Measurements from ENCODE around the gene PTPRN2. TPM values are rescaled to one million over a fixed set of nuclear protein-coding genes. Genes with fewer than 3 reads are reported as not detected.

The PTPRN2 gene
- total and polyA plus RNA-seq, 2 of the 8 experiments (the other 6 are each of a cell fraction or from before 2014, with no cell fraction given) = 2.6 to 4.5 TPM

DNA sequence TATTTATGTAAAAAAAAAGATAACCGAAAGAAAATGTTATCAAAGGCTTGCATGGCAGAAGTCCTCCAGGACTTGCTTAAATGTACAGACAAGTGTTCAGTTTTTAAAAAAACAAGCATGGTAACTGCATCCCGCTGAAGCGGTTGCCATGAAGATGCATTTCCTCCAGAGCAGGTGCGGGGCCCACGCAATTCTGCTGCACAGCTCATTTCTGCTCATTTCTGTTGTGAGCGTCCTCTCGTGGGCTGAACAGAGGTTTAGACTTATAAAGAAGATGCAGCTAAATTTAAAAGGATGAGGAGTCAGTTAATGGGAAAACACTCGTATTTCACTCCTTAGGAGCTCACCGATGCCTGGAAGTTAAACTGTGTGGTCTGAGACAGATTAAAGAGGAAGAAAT, 1003.2 kb downstream of the PTPRN2 start:
- DNase-seq (ENCODE audit: low read depth in 1 of 2, low spot score in 2 of 2) = no peak
- ChIA-PET CTCF (ENCODE audit: partially characterized antibody) (interaction anchor here (0.6 to 1.2 kb wide), 3 partner anchors 23 to 1336 kb away, joined by 3 to 5 read pairs (median 3); no protein-coding TSS in a partner anchor), POLR2A (ENCODE audit: partially characterized antibody) (interaction anchor here (0.6 to 1.0 kb wide), 3 partner anchors 11 to 1919 kb away, joined by 3 to 4 read pairs (median 3); no protein-coding TSS in a partner anchor)

More for the DNA sequence above, 1003.2 kb downstream of the PTPRN2 start:
- H3K56ac ChIP-seq (replicated peaks; ENCODE audit: insufficient read length, low read depth, low read length) = no peak overlapping the region
- no peak overlapping the region for H3K9ac ChIP-seq (replicated peaks in 1 of 4; ENCODE audit: extremely low read depth in 1 of 4, low read depth in 3 of 4, low read length in 3 of 4)
- no peaks in the 10 kb centered on the region for H3K23me2 ChIP-seq (ENCODE audit: low read depth, low read length)
- peaks cover 0 to 4% (median 2%) of the 10 kb centered on the region in 4 experiments; a peak in 1 of 7 replicates for H3K4me1 ChIP-seq (replicated peaks in 1 of 4; ENCODE audit: control insufficient read depth in 3 of 4, insufficient read depth in 4 of 4, low read length in 3 of 4)
- no peak overlapping the region for H3K4ac ChIP-seq (replicated peaks; ENCODE audit: insufficient read length, low read depth, low read length)
- no peak overlapping the region for H2BK120ac ChIP-seq (replicated peaks; ENCODE audit: low read depth, low read length)
- H3K9me3 ChIP-seq (ENCODE audit: insufficient read depth in 2 of 2, low read depth in 1 of 2, low read length in 1 of 2) = no peaks in the 10 kb centered on the region
- H4K5ac ChIP-seq (ENCODE audit: insufficient read length, low read depth, low read length) = no peak overlapping the region
- H2BK20ac ChIP-seq (ENCODE audit: low read length) = no peak overlapping the region
- H3K36me3 ChIP-seq (ENCODE audit: control insufficient read depth in 2 of 4, insufficient read depth in 4 of 4, low read length in 3 of 4) = no peaks in the 10 kb centered on the region
- no peaks in the 10 kb centered on the region for H4K20me1 ChIP-seq (replicated peaks in 1 of 2; ENCODE audit: control insufficient read depth in 1 of 2, insufficient read depth in 2 of 2, low read length in 2 of 2)
- no peak overlapping the region for H3K14ac ChIP-seq (ENCODE audit: insufficient read length)
- no peak overlapping the region for H3K23ac ChIP-seq (ENCODE audit: insufficient read length)
- H3K79me1 ChIP-seq (ENCODE audit: low read depth, low read length) = no peaks in the 10 kb centered on the region
- H2AK5ac ChIP-seq (ENCODE audit: low read depth, low read length) = no peak overlapping the region
- H2AFZ ChIP-seq (ENCODE audit: low read length) = no peak overlapping the region
- no peak overlapping the region for H3K4me2 ChIP-seq (ENCODE audit: insufficient read depth in 1 of 2, low read depth in 2 of 2, low read length in 2 of 2)
- no peak overlapping the region for H2BK12ac ChIP-seq (ENCODE audit: low read depth, low read length)
- peaks cover 3 to 42% (median 31%) of the 10 kb centered on the region in 4 experiments for H3K27me3 ChIP-seq (replicated peaks in 1 of 4; ENCODE audit: control insufficient read depth in 3 of 4, extremely low read depth in 1 of 4, insufficient read depth in 3 of 4, low read length in 3 of 4)
- FAIRE-seq = no peak
- H3K79me2 ChIP-seq (ENCODE audit: control insufficient read depth in 1 of 2, insufficient read depth in 2 of 2, low read length in 2 of 2) = no peaks in the 10 kb centered on the region
- 97% methylated on average over 9 of the region's 9 CpGs; no CpG with 5 or more reads in 1 of the 2 experiments for WGBS, 2 experiments (ENCODE audit: extremely low coverage in 1 of 2, insufficient coverage in 1 of 2, insufficient read length in 1 of 2, insufficient replicate concordance in 2 of 2, low coverage in 1 of 2, low lambda C conversion rate in 2 of 2, missing lambda C conversion rate in 1 of 2)
- no peak overlapping the region for H2BK5ac ChIP-seq (ENCODE audit: low read depth, low read length)
- H4K91ac ChIP-seq (replicated peaks; ENCODE audit: insufficient read length, low read length) = no peak overlapping the region
- no peak overlapping the region for H3K18ac ChIP-seq (ENCODE audit: extremely low read depth, low read length)
- no peak overlapping the region for H3K4me3 ChIP-seq (ENCODE audit: extremely low read depth in 1 of 4, insufficient read depth in 2 of 4, low read depth in 3 of 4, low read length in 4 of 4)
- H2BK15ac ChIP-seq (ENCODE audit: low read length) = no peak overlapping the region
- no peak overlapping the region for H4K8ac ChIP-seq (ENCODE audit: extremely low read depth, insufficient read depth, low read length)
- H3K27ac ChIP-seq (ENCODE audit: low read depth, low read length) = no peak overlapping the region
- TF ChIP-seq, protein P1, sequence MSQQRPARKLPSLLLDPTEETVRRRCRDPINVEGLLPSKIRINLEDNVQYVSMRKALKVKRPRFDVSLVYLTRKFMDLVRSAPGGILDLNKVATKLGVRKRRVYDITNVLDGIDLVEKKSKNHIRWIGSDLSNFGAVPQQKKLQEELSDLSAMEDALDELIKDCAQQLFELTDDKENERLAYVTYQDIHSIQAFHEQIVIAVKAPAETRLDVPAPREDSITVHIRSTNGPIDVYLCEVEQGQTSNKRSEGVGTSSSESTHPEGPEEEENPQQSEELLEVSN (IDR thresholded peaks at IDR 0.05) = no peak
- TF ChIP-seq GABPA (IDR thresholded peaks at IDR 0.05; ENCODE audit: borderline replicate concordance, insufficient read depth, low read length) = no peak
- TF ChIP-seq CEBPB (IDR thresholded peaks at IDR 0.05; ENCODE audit: low read depth, low read length) = no peak
- no peak for TF ChIP-seq CBX5 (IDR thresholded peaks at IDR 0.05; ENCODE audit: low read depth, low read length)

All from H1 (cell line).